ENCODE measurements around the gene RPGRIP1.
"Not testable (repeated sequence)": the region's sequence is repeated elsewhere in the genome, so short reads cannot be mapped to it uniquely, and the experiment has no call there.

The RPGRIP1 gene

DNA sequence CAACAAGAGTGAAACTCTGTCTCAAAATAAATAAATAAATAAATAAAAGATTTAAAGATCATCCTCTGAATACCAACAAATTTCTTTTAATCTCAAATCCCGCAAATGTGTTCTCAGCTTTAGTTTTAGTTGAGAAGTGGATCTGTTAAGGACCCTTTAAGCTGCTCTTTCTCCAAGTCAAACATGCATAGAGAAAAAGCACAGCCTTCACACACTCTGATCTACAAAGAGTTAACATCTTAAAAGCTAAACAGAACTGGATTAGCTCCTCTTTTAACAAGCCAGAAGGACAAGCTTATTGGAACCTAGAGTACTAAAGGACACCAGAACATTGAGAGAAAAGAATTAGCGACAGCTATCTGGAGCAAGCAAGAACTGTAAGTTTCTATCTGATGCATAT lies at the start of gene RPGRIP1:
RPGRIP1 (plus strand) TSS at position 301 of the 400 bp plus-strand sequence. CDS start 7,894 bp downstream, outside the sequence.
- DNase-seq, result no peak

DNA sequence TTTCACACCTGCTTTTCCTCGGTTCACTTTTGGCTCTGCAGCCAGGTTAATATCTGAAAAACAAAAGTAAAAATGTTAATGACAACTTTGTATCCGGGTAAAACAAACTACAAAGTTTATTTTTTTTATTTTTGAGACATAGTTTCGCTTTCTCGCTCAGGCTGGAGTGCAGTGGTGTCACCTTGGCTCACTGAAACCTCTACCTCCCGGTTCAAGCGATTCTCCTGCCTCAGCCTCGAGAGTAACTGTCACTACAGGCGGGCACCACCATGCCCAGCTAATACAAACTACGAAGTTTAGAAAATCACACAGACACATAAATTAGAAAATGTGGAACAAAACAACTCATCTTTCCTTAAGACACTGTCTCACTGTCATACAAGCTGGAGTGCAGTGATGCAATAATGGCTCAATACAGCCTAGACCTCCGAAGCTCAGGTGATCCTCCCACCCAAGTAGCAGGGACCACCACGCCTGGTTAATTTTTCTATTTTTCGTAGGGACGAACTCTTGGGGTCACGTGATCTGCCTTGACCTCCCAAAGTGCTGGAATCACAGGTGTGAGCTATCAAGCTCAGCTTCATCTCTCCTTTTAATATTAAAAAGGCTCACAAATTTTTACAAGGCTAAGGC lies 48.7 kb upstream of the RPGRIP1 start:
- no peak for DNase-seq

DNA sequence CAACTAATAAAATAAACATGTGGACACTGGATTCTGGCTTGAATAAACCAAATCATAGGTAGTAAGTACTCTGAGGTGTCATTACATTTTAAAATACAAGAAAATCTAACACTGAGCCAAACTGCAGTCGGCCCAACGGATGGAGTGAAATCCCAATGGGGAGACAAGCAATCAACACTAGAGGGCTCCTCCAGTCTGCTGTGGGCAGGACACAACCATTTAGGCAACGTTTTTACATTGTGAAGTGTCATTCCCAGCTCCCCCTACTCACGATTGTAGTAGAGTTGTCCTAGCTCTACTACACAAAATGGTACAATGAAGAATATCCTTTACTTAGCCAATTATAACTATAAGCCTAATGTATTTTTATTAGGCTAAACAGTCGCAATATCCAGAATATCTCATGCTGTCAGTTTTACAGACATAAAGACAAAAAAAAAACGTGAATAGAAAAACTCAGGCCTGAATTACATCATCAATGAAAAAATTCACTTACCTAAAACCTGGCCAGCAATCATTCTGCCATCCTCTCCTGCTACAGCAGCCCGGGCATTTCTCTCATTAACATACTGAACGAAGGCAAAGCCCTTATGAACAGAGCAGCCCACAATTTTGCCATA lies 46.3 kb upstream of the RPGRIP1 start:
- no peak for DNase-seq

DNA sequence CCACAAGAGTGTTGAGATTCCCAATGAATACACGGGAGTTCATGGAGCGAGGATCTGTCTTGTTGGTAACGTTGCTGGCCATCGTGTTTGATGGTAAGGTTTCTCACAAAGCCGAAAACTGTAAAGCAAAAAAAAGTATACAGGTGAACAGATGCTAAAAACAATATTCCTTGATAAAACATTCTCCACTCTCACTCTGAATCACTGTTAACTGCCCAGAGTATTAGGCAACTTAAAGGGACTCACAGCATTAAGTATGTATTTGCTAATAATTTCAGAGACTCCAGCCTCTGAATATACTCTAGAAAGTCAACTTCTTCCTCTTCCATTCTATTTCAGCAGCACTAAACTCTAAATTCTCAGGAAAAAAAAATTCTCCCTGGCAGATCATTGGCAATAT lies 45.8 kb upstream of the RPGRIP1 start:
- no peak for DNase-seq

DNA sequence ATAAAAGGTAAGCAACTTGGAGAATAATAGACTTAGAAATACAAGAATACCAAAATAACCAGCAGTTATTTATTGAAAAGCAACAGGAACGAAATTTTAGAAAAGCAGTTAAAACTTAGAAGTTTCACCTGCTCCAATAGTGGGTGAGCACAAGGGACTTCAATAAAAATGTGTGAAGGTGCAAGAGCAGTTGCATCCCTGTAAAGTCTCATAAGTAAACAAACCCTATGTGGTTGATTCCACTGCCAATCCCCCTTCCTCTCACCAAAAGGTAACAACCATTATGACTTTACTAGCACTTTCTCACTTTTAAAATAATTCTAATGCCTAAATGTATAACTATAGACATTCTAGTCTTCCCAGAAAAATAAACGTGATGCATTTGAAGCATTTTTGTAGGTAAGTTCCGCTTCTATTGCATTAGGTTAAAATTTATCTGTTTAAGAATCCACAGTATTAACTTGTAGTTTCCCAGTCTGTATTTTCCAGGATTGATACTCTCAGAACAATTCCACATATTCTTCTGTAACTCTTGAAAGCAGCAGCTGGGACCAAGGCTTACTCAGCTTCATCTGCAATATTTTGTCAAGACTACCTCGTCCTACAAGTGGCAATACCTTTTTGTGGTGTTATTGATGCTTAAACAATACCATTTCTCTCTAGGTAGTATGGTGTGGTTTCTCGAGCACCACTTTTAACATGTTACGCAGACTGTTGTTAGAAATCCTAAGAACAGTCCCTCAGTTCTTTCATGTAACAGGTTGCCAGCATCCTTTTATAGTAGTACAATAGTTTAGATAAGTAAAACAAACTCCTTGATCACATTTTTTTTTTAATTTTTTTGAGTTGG lies 42.7 kb upstream of the RPGRIP1 start:
- DNase-seq, result no peak

DNA sequence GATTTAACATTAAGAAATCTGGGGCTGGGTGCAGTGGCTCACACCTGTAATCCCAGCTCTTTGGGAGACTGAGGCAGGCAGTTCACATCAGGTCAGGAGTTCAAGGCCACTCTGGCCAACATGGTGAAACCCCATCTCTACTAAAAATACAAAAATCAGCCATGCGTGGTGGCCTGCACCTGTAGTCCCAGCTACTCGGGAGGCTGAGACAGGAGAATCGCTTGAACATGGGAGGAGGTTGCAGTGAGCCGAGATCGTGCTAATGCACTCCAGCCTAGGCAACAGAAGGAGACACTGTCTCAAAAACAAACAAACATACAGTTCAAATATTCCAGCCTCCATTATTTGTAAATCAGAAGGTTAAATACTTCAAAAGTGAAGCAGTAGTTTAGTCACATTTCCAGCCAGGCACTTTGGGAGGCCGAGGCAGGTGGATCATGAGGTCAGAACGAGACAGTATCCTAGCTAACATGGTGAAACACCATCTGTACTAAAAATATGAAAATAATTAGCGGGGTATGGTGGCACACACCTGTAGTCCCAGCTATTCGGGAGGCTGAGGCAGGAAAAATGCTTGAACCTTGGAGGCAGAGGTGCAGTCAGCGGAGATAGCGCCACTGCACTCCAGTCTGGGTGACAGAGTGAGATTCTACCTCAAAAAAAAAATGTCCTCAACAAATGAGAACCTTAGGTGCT lies 40.9 kb upstream of the RPGRIP1 start:
- no peak for DNase-seq

DNA sequence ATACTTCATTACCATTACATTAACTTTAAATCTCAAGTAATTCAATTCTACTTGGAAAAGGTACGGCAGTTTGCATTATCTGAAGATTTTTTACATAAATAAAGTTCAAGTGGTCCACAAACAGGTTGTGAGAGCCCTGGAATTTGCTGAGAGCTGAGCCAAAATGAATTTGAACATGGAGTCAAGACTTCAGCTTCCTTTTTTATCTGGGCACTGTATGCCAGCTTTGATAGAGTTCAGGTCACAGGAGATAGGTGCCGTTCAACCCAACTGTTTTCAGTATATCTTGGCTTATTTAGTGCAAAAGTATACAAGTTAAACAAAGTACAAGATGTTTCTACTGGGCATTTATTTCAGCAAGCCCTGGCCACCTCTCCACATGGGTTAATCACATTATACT lies 39.5 kb upstream of the RPGRIP1 start:
- no peak for DNase-seq

DNA sequence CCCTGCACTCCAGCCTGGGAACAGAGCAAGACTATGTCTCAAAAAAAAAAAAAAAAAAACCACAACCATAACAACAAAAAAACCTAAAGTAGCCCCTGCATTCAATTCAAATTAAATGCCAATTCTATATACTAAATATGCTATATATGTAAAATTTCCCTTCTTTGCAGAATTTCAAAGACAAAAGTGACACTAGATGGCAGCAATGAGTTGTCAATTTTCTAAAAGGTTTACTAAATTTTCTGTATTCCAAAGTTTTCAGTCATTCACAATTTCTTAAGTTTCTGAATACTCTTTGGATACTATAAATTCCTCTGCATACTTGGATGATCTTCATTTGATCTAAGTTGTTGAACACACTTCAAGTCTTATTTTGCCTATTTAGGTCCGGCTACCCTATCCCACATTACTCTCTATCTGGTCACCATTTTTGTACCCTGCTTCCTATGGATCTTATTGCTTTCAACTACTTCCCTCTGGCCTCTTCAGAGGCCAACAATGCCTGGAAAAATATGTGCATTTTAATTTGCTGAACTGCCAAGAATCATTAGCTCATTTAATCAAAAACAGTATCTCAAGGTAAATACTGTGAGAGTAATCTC lies 38.6 kb upstream of the RPGRIP1 start:
- no peak for DNase-seq

DNA sequence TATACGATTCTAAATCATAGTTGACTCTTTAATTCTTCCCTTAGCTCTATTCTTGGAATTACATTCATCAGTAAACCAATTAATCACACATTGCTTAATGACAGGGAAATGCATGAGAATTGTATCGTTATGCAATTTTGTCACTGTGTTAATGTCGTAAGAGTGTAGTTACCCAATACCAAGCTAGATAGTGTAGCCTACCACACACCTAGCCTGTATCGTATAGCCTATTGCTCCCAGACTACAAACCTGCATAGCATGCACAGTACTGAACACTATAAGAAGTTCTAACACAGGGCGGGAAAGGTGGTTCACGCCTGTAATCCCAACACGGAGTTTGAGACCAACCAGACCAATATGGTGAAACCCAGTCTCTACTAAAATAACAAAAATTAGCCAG lies 35.3 kb upstream of the RPGRIP1 start:
- no peak for DNase-seq

DNA sequence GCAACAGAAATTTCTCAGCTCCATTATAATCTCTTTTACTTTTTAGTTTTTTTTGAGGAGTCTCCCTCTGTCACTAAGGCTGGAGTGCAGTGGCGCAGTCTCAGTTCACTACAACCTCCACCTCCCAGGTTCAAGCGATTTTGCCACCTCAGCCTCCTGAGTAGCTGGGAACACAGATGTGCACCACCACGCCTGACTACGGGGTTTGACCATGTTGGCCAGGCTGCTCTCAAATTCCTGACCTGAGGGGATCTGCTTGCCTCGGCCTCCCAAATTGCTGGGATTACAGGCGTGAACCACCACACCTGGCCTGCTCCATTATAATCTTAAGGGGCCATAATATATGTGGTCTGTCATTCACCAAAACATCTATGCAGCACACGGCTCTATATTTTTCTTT lies 34.1 kb upstream of the RPGRIP1 start:
- no peak for DNase-seq

DNA sequence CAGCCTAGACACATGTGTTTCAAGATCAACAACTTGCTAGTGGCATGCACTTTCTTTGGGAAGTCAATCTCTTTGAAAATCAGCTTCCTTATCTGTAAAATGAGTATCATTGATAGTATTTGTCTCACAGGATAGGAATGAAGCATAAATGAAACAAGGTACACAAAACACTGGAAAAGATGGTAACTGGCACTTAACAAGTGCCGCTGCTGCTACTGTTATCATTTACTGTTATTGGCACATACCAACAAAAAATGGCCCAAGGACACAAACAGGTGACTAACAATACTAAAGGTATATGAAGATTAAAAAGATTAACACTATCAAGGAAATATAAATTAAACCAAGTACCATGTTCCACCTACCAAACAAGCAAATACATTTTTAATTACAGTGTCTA lies 31.5 kb upstream of the RPGRIP1 start:
- DNase-seq, result no peak

DNA sequence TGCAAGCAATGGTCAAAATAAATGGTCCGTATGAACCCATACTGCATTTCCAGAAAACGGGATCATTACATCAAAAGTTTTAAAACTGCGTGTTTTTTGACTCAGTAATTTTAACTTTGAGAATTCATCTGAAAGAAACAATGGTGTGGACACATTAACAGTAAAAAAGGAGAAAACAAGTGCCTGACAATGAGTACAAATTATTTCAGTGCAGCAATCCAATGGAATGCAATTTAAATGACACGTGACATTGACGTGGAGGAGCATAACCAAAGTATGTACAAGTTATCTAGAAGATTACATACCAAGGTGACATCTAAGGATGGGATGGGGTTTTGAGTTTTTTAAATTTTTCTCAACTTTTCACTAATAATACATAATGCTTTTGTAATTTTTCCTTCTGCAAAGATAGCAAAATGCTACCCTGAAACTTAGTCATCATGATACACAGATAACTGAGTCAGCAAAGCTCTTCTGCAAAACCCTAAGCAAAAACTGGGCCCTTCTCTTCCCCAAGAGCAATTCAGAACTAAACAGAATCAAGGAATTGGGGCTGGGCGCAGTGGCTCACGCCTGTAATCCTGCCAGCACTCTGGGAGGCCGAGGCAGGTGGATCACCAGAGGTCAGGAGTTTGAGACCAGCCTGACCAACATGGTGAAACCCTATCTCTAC lies 31.0 kb upstream of the RPGRIP1 start:
- DNase-seq, result no peak

DNA sequence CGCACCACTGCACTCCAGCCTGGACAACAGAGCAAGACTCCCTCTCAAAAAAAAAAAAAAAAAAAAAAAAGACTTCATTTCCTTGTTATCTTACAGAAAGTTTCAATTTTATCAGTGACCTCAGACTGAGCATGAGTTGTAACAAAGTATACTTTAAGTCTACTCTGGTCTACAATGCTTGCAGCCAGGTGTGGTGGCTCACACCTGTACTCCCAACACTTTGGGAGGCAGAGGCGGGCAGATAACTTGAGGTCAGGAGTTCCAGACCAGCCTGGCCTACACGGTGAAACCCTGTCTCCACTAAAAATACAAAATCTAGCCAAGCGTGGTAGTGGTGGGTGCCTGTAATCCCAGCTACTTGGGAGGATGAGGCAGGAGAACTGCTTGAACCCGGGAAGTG lies 28.7 kb upstream of the RPGRIP1 start:
- DNase-seq, result no peak

DNA sequence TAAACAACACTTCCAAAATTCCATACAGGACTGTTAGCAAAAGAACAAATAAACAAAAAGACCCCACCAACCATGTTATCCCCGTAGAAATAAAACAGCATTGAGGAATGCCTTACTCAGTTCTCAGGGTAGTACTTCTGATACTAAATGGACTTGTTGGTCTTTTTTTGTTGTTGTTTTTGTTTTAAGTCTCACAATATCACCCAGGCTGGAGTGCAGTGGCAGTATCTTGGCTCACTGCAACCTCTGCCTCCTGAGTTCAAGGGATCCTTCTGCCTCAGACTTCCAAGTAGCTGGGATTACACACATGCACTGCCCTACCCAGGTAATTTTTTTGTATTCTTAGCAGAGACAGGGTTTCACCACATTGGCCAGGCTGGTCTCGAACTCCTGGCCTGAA lies 27.7 kb upstream of the RPGRIP1 start:
- no peak for DNase-seq

DNA sequence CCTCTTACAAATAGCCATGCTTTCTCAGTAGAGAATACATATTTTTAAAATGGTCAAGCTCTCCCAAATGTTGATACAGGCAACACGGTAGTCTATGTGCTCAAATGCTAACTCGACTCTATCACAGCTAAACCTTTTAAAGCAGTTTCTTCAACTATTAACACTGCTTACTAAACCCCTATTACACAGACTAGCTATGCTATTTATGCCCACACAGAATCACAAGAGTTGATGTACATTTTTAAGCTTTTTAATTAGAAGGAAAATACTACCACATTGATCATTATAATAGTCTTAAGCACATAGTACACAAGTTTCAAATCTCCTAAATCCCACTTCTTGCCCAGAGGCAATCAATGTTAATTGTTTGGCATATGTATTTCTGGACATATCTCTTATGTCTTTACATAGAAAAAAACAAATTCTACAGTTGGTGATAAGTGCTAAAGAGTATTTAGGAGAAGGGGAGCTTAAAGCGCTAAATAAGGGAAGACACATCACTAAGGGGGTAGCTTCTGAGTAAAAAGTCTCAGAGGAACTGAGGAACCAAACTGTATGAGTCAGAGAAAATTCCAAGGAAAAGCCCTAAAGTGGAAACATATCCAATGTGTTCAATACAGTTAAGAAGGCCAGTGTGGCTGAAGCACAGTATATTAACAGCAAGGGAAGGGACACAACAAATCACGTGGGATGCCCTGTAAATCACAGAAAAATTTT lies 24.3 kb upstream of the RPGRIP1 start:
- no peak for DNase-seq

DNA sequence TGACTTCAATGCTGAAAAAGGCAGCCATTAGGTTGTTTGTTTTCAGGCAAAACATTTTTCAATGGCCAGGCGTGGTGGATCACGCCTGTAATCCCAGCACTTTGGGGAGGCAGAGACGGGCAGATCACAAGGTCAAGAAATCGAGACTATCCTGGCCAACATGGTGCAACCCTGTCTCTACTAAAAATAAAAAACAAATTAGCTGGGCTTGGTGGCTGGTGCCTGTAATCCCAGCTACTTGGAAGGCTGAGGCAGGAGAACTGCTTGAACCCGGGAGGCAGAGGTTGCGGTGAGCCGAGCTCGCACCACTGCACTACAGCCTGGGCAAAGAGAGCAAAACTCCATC lies 23.8 kb upstream of the RPGRIP1 start:
- not testable (repeated sequence) for DNase-seq

DNA sequence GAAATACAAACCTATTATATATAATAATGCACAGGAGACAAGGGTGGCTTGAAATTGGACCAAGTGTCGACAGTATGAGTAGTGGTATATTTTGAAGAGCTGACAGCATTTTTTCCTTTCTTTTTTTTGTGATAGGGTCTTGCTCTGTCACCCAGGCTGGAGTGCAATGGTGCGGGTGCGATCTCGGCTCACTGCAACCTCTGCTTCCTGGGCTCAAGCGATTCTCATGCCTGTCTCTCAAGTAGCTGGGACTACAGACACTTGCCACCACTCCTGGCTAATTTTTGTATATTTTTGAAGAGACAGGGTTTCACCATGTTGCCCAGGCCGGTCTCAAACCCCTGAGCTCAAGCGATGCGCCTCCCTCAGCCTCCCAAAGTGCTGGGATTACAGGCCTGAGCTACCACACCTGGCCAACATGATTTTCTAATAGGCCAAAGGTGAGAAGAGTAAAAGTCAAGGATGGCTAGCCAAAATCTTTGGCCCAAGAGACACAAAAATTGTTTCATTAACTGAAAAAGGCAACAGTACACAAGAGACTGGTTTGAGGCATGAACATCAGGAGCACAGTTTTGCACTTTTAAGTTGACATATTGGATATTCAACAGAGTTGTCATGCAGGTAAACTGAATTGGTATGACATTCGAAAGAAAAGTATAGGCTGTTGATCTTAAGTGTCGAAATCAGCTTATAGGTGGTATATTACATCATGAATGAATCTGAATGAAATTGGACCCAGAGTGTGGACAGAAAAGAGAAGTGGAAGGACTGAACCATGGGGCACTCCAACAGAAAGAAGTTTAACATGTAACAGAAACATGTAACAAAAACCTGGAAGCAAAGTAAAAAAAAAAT lies 23.1 kb upstream of the RPGRIP1 start:
- DNase-seq, result no peak

DNA sequence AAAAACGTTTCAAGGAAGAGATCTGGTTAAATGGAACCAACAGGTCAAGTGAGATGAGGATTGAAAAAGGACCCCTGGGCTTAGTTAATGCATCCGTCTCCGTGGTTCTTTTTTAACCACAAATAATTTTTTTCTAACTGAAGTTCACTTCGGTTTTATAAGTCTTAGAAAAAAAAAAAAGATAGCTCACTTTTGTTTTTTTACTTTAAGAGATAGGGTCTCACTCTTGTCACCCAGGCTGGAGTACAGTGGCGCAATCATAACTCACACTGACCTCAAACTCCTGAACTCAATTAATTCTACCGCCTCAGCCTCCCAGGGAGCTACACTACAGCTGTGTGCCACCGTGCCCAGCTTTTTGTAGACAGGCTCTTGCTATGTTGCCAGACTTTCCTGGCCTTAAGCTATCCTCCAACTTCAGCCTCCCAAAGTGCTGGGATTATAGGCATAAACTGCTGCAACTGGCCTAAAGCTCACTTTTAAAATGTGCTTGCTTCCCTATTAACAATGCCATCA lies 22.4 kb upstream of the RPGRIP1 start:
- no peak for DNase-seq

DNA sequence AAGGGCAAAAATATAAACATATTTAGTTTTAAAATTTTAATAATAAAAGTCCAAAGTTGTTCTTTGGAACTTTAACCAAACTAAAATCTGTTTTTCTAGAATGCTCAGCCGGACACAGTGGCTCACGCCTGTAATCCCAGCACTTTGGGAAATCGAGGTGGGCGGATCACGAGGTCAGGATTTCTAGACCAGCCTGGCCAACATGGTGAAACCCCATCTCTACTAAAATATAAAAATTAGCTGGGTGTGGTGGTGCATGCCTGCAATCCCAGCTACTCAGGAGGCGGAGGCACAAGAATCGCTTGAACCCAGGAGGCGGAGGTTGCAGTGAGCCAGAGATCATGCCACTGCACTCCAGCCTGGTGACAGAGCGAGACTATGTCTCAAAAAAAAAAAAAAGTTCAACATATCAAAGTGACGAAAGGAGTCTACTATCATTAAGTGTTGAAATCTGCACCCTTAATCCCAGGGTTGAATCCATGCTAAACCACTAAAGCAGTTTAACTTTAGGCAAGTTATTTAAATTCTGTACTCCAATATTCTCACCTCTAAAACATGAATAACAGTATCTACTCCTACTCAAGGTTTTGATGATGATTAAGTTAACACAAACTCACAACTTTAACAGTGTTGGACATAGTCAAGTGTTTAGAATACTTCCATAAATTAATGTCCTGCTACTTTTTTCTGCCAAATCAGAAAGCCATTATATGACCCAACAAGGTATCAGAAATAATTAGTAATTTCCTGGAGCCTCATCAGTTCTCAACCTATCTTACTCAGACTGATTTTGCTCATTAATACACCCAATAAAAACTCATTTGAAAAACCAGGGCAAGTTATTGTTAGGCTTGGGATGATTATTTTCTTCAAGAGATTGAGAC lies 21.6 kb upstream of the RPGRIP1 start:
- no peak for DNase-seq

Measured in activated CD4-positive, CD25-positive, alpha-beta regulatory T cell (primary cell).